A549 (cell line): ENCODE measurements around the gene VAMP3.

Experiments used
- BHLHE40 ChIP-seq: IDR thresholded peaks from 2 replicates; pipeline ENCODE4 v1.6.1; 2012; ENCODE audit warnings: low read depth, low read length, inconsistent platforms
- CBX2 ChIP-seq: fragments of 200-600 bp; sonication (generic); IDR thresholded peaks from 2 replicates; pipeline ENCODE4 v1.6.1; 2016; ENCODE audit warnings: low read depth, mild to moderate bottlenecking, borderline replicate concordance
- CHD4 ChIP-seq: fragments of 200-600 bp; sonication (generic); IDR thresholded peaks from 2 replicates; pipeline ENCODE4 v1.6.1; 2016; ENCODE audit warnings: antibody characterized with exemption, mild to moderate bottlenecking, borderline replicate concordance
- CTCF ChIP-seq: fragments of >200 bp; sonication (Bioruptor Twin); formaldehyde crosslinking; IDR thresholded peaks from 3 replicates; pipeline ENCODE4 v1.5.1; 2016
- EP300 ChIP-seq, 2 experiments: fragments of >200 bp; sonication (Bioruptor Twin); formaldehyde crosslinking; IDR thresholded peaks; 2 replicates in 1 of 2; 3 replicates in 1 of 2; pipeline ENCODE4 v1.6.1; 2016 to 2017
- HDAC2 ChIP-seq: fragments of 200-600 bp; sonication (generic); IDR thresholded peaks from 2 replicates; pipeline ENCODE4 v1.6.1; 2016
- HMGXB4 ChIP-seq: fragments of 250-450 bp; sonication (Bioruptor Pico); IDR thresholded peaks from 2 replicates; pipeline ENCODE4 v1.5.0; 2021; ENCODE audit warnings: mild to moderate bottlenecking, moderate library complexity, borderline replicate concordance
- JUNB ChIP-seq: fragments of >200 bp; sonication (Bioruptor Twin); formaldehyde crosslinking; IDR thresholded peaks from 2 replicates; pipeline ENCODE4 v1.6.1; 2016
- MAFK ChIP-seq: fragments of 450-650 bp; IDR thresholded peaks from 2 replicates; pipeline ENCODE4 v1.6.1; 2014; ENCODE audit not compliant: partially characterized antibody
- MAX ChIP-seq: IDR thresholded peaks from 2 replicates; pipeline ENCODE4 v1.6.1; 2012
- POLR2A ChIP-seq: IDR thresholded peaks from 2 replicates; pipeline ENCODE4 v1.6.1; 2012; ENCODE audit warnings: mild to moderate bottlenecking, low read length
- RAD21 ChIP-seq, 2 experiments: fragments of >200 bp in 1 of 2; sonication (Bioruptor Twin) in 1 of 2; formaldehyde crosslinking in 1 of 2; IDR thresholded peaks in 1 of 2; conservative IDR thresholded peaks in 1 of 2; 2 replicates in 1 of 2; 3 replicates in 1 of 2; pipeline ENCODE4 v1.6.1; 2012 to 2018; ENCODE audit warnings: inconsistent platforms in 1 of 2
- RNF2 ChIP-seq: fragments of 200-600 bp; sonication (generic); IDR thresholded peaks from 2 replicates; pipeline ENCODE4 v1.6.1; 2016; ENCODE audit warnings: low read depth, mild to moderate bottlenecking, antibody characterized with exemption, moderate library complexity, borderline replicate concordance
- ZSCAN20 ChIP-seq: fragments of 250-450 bp; sonication (Bioruptor Pico); IDR thresholded peaks from 2 replicates; pipeline ENCODE4 v1.8.0; 2022; ENCODE audit warnings: mild to moderate bottlenecking, moderate library complexity

- no peak for TF ChIP-seq HMGXB4 (CRISPR knock-in tag)
- no peak for TF ChIP-seq CTCF
- no peak for TF ChIP-seq MAX
- TF ChIP-seq JUNB: no peak
- no peak for TF ChIP-seq HDAC2
- no peak for TF ChIP-seq CBX2
- TF ChIP-seq RAD21 (conservative IDR thresholded peaks at IDR 0.05 in 1 of 2, IDR thresholded peaks at IDR 0.05 in 1 of 2): no peak
- no peak for TF ChIP-seq POLR2A
- no peak for TF ChIP-seq EP300 (IDR thresholded peaks at IDR 0.05)
- TF ChIP-seq ZSCAN20 (CRISPR knock-in tag): no peak
- TF ChIP-seq RNF2: no peak
- TF ChIP-seq CHD4: no peak
- no peak for TF ChIP-seq MAFK
- no peak for TF ChIP-seq BHLHE40
These were observed 44.5 kb upstream of the VAMP3 start for GRCh38 chr1:7726623-7727022.
